Lower leg skin (tissue), 4 donors: ENCODE measurements around the gene POFUT1. TPM values are rescaled to one million over a fixed set of nuclear protein-coding genes. Genes with fewer than 3 reads are reported as not detected.
A peak's percentile ranks its signal among the peaks of the same experiment; 100 is the strongest.

Experiments
- DNase-seq, 2 donors: peaks; one replicate each; pipeline ENCODE4 v3.0.0-alpha.2; 2019; ENCODE audit warnings: low spot score in 2 of 2
- H3K4me3 ChIP-seq: fragments of 200-600 bp; sonication (generic); 2 replicates; pipeline ENCODE4 v1.5.1; 2017; ENCODE audit warnings: mild to moderate bottlenecking, low read depth; ENCODE audit not compliant: poor library complexity, severe bottlenecking
- POLR2A ChIP-seq, 2 donors: fragments of 450-650 bp; IDR thresholded peaks; one replicate each; pipeline ENCODE4 v1.6.1; 2016 to 2017; ENCODE audit warnings: antibody characterized with exemption in 2 of 2, mild to moderate bottlenecking in 1 of 2, moderate library complexity in 1 of 2
- WGBS, 2 donors: methylation state at CpG; one replicate each; pipeline ENCODE4 v1.1.5; 2018; 5-methylcytosine and 5-hydroxymethylcytosine counted together
- intact Hi-C: fragments of 100-400 bp; cut with DNase I; formaldehyde crosslinking; loops from one replicate; pipeline ENCODE4 v1.15.0; 2023; ENCODE audit warnings: low total_unique reads
- total RNA-seq, 4 donors: library from RNA; depleted of rRNA; stranded (reverse); fragments of >200 nt; gene quantifications; one replicate each; pipeline ENCODE4 v1.1.0, GENCODE V29; 2016
- TF ChIP-seq, protein P1 (sequence below), 3 donors: fragments of 450-650 bp; IDR thresholded peaks; one replicate each; pipeline ENCODE4 v1.5.1; 2016; ENCODE audit warnings: antibody characterized with exemption in 3 of 3, mild to moderate bottlenecking in 3 of 3, moderate library complexity in 2 of 3

The POFUT1 gene
- total RNA-seq, 4 donors from 2014 or later, result 15.6 to 29.7 (median 21.6) TPM

GRCh38 chr20:32206760-32207625 lies 687 bp upstream of the POFUT1 start:
- intact Hi-C loops, result no loop called here
- no peak for DNase-seq
- peak overlapping the region; percentile 83 for H3K4me3 ChIP-seq
- no peak for TF ChIP-seq POLR2A (IDR thresholded peaks at IDR 0.05)
- TF ChIP-seq, protein P1, sequence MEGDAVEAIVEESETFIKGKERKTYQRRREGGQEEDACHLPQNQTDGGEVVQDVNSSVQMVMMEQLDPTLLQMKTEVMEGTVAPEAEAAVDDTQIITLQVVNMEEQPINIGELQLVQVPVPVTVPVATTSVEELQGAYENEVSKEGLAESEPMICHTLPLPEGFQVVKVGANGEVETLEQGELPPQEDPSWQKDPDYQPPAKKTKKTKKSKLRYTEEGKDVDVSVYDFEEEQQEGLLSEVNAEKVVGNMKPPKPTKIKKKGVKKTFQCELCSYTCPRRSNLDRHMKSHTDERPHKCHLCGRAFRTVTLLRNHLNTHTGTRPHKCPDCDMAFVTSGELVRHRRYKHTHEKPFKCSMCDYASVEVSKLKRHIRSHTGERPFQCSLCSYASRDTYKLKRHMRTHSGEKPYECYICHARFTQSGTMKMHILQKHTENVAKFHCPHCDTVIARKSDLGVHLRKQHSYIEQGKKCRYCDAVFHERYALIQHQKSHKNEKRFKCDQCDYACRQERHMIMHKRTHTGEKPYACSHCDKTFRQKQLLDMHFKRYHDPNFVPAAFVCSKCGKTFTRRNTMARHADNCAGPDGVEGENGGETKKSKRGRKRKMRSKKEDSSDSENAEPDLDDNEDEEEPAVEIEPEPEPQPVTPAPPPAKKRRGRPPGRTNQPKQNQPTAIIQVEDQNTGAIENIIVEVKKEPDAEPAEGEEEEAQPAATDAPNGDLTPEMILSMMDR (IDR thresholded peaks at IDR 0.05), result no peak
- WGBS, 2 donors, result 3% methylated on average over 23 to 34 of the region's 40 CpGs

DNA sequence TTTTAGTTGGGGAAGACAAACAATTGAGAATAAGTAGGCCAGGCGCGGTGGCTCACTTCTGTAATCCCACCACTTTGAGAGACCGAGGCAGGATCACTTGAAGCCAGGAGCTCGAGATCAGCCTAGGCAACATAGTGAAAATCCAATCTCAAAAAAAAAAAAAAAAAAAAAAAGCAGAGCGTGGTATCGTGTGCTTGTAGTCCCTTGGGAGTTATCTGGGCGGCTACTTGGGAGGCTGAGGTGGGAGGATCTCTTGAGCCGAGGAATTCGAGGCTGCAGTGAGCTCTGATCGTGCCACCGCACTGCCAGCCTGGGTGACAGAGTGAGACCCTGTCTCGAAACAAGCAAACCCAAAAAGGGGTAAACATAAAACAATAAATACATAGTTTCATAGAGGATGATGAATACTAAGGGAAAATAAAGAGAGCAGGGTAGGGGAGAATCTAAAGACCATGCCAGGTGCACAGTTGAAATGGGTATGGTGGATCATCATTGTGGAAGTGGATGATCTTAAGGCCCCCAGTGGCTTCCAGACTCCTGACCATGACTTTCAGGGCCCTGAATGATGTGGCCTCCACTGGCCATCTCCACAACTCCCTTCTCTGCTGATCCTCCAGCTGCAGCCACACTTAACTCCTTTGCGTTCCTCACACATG lies 947 bp downstream of the POFUT1 start:
- 59 to 60% methylated on average over 13 of the region's 13 CpGs for WGBS, 2 donors
- no peak for DNase-seq
- H3K4me3 ChIP-seq, result no peak overlapping the region
- intact Hi-C loops, result no loop called here
- TF ChIP-seq, protein P1 (IDR thresholded peaks at IDR 0.05), result no peak
- no peak for TF ChIP-seq POLR2A (IDR thresholded peaks at IDR 0.05)

GRCh38 chr20:32209850-32210605 lies 2.3 kb downstream of the POFUT1 start:
- TF ChIP-seq POLR2A (IDR thresholded peaks at IDR 0.05), result no peak
- TF ChIP-seq, protein P1 (IDR thresholded peaks at IDR 0.05), result no peak
- WGBS, 2 donors, result 76 to 80% methylated on average over 9 of the region's 9 CpGs
- no peak overlapping the region for H3K4me3 ChIP-seq
- intact Hi-C loops, result no loop called here
- no peak for DNase-seq

DNA sequence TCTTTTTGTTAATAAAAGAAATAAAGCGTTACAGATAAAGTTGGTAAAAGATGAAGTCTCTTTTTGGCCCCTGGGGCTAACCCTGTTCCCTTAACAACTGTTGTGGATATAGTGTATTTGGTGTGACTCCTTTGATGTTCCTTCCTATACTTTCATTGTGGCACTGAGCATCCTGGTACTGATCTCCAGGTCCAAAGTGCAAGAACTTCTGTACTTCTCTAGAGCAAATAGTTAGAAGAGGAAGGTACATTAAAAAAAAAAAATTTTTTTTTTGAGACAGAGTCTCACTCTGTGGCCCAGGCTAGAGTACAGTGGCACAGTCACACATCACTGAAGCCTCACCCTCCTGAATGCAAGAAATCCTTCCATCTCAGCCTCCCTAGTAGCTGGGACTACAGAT lies 6.2 kb downstream of the POFUT1 start:
- no peak overlapping the region for H3K4me3 ChIP-seq
- WGBS, 2 donors, result 89 to 95% methylated on average over 1 of the region's 1 CpG
- TF ChIP-seq POLR2A (IDR thresholded peaks at IDR 0.05), result no peak
- TF ChIP-seq, protein P1 (IDR thresholded peaks at IDR 0.05), result no peak
- no peak for DNase-seq
- intact Hi-C loops, result no loop called here

- intact Hi-C loops, result no loop called here
- WGBS, 2 donors, result 92 to 95% methylated on average over 8 of the region's 8 CpGs
- no peak overlapping the region for H3K4me3 ChIP-seq
- DNase-seq, result no peak
- TF ChIP-seq POLR2A (IDR thresholded peaks at IDR 0.05), result no peak
- TF ChIP-seq, protein P1 (IDR thresholded peaks at IDR 0.05), result no peak
Observed at GRCh38 chr20:32215147-32215546, 7.5 kb downstream of the POFUT1 start.
